HEK293T (cell line): ENCODE data around the gene XIRP1.

Experiments
- BHLHE40 ChIP-seq: fragments of 450-650 bp; IDR thresholded peaks from 2 replicates; pipeline ENCODE4 v1.6.1; 2016; ENCODE audit warnings: mild to moderate bottlenecking, moderate library complexity, borderline replicate concordance
- SP1 ChIP-seq: fragments of 450-650 bp; IDR thresholded peaks from 2 replicates; pipeline ENCODE4 v1.6.1; 2017
- TF ChIP-seq, protein P1 (sequence below): fragments of 450-650 bp; IDR thresholded peaks from 2 replicates; pipeline ENCODE4 v1.6.1; 2016

DNA sequence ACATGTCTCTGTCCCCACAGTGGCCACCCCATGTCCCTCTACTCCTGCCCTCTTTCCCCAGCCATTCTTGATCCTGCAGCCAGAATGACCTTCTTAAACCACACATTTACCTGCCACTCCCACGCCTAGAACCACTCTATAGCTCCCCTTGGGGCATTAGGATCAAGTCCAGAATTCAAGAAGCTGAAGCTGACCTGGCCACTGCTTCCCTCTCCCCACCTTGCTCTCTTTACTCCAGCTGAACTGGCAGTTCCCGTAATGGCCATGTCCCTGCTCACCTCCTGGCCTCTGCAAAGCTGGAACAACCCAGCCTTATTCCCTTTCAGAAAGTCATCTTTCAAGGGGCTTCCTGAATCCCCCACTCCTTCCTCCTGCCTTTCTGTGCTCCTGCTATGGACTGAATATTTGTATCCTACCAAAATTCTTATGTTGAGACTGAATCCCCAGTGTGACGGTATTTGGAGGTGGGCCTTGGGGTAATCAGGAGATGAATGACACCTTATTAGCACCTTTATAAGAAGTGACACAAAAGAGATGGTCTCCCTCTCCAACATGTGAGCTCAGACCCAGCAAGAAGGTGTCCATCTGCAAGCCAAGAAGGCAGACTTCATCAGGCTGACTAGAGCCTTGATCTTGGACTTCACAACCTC lies 42.8 kb downstream of the XIRP1 start:
- TF ChIP-seq, protein P1, sequence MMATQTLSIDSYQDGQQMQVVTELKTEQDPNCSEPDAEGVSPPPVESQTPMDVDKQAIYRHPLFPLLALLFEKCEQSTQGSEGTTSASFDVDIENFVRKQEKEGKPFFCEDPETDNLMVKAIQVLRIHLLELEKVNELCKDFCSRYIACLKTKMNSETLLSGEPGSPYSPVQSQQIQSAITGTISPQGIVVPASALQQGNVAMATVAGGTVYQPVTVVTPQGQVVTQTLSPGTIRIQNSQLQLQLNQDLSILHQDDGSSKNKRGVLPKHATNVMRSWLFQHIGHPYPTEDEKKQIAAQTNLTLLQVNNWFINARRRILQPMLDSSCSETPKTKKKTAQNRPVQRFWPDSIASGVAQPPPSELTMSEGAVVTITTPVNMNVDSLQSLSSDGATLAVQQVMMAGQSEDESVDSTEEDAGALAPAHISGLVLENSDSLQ, result no peak
- no peak for TF ChIP-seq SP1
- no peak for TF ChIP-seq BHLHE40
